OCI-LY3 (cell line): Measurements from ENCODE around the gene PCDH8.

Source experiments
- H2AFZ ChIP-seq: fragments of 200-600, 300-600 bp; shearing (Covaris generic); 2 replicates; pipeline ENCODE4 v1.6.0; 2014; ENCODE audit warnings: antibody characterized with exemption, low read depth, low read length
- H3K27ac ChIP-seq: fragments of 200-600, 300-600 bp; sonication (generic); 2 replicates; pipeline ENCODE4 v1.5.1; 2014; ENCODE audit warnings: mild to moderate bottlenecking, low read length, moderate library complexity, mixed read lengths
- H3K27me3 ChIP-seq: fragments of 200-600, 300-600 bp; sonication (generic); 2 replicates; pipeline ENCODE4 v1.6.1; 2014; ENCODE audit warnings: low read depth, low read length, mixed read lengths
- H3K36me3 ChIP-seq: fragments of 200-600, 300-600 bp; sonication (generic); replicated peaks from 2 replicates; pipeline ENCODE3; 2014; ENCODE audit warnings: low read depth, low read length, mixed read lengths
- H3K4me1 ChIP-seq: fragments of 300-600, 200-600 bp; sonication (generic); 2 replicates; pipeline ENCODE4 v1.6.1; 2014; ENCODE audit warnings: low read length, mixed read lengths
- H3K4me2 ChIP-seq: fragments of 200-600, 300-600 bp; sonication (generic); 2 replicates; pipeline ENCODE4 v1.6.1; 2014; ENCODE audit warnings: low read length, mixed read lengths
- H3K4me3 ChIP-seq: fragments of 300-600, 200-600 bp; sonication (generic); 2 replicates; pipeline ENCODE4 v1.5.1; 2014; ENCODE audit warnings: antibody characterized with exemption, mild to moderate bottlenecking, low read length, moderate library complexity
- H3K79me2 ChIP-seq: fragments of 300-600, 200-600 bp; shearing (Covaris generic); 2 replicates; pipeline ENCODE4 v1.6.1; 2014; ENCODE audit warnings: mild to moderate bottlenecking, low read length, mixed read lengths
- H3K9ac ChIP-seq: fragments of 300-600, 200-600 bp; shearing (Covaris generic); 2 replicates; pipeline ENCODE4 v1.6.0; 2014; ENCODE audit warnings: mild to moderate bottlenecking, low read length, moderate library complexity
- H3K9me3 ChIP-seq: fragments of 200-600, 300-600 bp; shearing (Covaris generic); 2 replicates; pipeline ENCODE4 v1.6.1; 2014; ENCODE audit warnings: low read length, mixed read lengths; ENCODE audit not compliant: insufficient read depth
- H4K20me1 ChIP-seq: fragments of 200-600, 300-600 bp; sonication (generic); 2 replicates; pipeline ENCODE4 v1.6.1; 2016; ENCODE audit warnings: low read length, mixed read lengths; ENCODE audit not compliant: insufficient read depth
- EZH2phosphoT487 ChIP-seq: fragments of 200-600 bp; shearing (Covaris generic); IDR thresholded peaks from 2 replicates; pipeline ENCODE4 v1.6.1; 2018; ENCODE audit warnings: antibody characterized with exemption, mixed run types, low read depth
- TF ChIP-seq, protein P1 (sequence below): fragments of 200-600, 300-600 bp; sonication (generic); IDR thresholded peaks from 2 replicates; pipeline ENCODE4 v1.5.1; 2014; ENCODE audit warnings: antibody characterized with exemption, low read length, low read depth

PCDH8 gene

DNA sequence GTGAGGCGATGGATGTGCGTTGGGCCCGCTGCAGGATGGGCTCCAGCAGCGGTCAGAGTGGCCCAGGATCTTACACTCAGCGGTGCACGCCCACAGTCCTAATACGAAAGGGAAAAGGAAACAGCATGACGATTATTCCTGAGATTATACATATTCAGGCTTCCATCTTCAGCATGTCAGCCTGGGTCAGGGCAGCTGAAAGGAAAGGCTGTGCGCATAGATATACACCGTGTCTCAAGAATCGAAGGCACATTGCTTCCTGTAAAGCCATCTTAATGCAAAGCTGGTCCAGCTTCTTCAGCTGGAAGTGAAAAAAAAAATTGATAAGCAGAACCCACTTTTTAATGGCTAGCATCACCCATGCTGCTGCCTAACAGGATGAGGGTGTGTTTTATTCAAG is 3.6 kb downstream of the PCDH8 start:
- no peak overlapping the region for H2AFZ ChIP-seq
- no peaks in the 10 kb centered on the region for H4K20me1 ChIP-seq
- peaks cover 12% of the 10 kb centered on the region for H3K27me3 ChIP-seq
- H3K27ac ChIP-seq, result no peak overlapping the region
- no peak for TF ChIP-seq EZH2phosphoT487
- TF ChIP-seq, protein P1, sequence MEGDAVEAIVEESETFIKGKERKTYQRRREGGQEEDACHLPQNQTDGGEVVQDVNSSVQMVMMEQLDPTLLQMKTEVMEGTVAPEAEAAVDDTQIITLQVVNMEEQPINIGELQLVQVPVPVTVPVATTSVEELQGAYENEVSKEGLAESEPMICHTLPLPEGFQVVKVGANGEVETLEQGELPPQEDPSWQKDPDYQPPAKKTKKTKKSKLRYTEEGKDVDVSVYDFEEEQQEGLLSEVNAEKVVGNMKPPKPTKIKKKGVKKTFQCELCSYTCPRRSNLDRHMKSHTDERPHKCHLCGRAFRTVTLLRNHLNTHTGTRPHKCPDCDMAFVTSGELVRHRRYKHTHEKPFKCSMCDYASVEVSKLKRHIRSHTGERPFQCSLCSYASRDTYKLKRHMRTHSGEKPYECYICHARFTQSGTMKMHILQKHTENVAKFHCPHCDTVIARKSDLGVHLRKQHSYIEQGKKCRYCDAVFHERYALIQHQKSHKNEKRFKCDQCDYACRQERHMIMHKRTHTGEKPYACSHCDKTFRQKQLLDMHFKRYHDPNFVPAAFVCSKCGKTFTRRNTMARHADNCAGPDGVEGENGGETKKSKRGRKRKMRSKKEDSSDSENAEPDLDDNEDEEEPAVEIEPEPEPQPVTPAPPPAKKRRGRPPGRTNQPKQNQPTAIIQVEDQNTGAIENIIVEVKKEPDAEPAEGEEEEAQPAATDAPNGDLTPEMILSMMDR, result no peak
- no peak overlapping the region for H3K4me3 ChIP-seq
- no peaks in the 10 kb centered on the region for H3K9me3 ChIP-seq
- no peak overlapping the region for H3K9ac ChIP-seq
- H3K79me2 ChIP-seq, result no peaks in the 10 kb centered on the region
- no peaks in the 10 kb centered on the region for H3K4me1 ChIP-seq
- no peak overlapping the region for H3K4me2 ChIP-seq
- H3K36me3 ChIP-seq, result no peaks in the 10 kb centered on the region

DNA sequence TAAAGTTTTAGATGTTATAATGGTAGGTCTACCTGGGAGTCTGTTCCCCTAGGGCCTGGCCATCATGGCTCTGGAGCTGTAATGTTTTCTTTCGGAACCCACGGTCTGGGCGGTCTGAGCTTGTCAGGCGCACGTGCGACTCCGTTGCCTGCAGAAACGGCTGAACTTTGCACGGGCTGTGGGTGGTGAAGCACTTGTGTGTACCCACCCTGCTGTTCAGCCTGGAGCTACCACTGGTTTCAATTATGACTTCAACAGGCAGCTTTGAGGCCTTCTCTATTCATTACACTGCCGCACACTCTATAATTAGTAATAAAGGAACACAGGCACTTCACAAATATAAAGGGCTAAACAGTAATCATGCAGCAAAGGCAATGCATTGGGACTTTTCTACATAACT is 6.0 kb downstream of the PCDH8 start:
- no peak overlapping the region for H3K27ac ChIP-seq
- H3K27me3 ChIP-seq, result peaks cover 15% of the 10 kb centered on the region
- TF ChIP-seq, protein P1, result no peak
- TF ChIP-seq EZH2phosphoT487, result no peak
- no peaks in the 10 kb centered on the region for H4K20me1 ChIP-seq
- H3K79me2 ChIP-seq, result no peaks in the 10 kb centered on the region
- H3K9ac ChIP-seq, result no peak overlapping the region
- H3K4me2 ChIP-seq, result no peak overlapping the region
- H2AFZ ChIP-seq, result no peak overlapping the region
- no peaks in the 10 kb centered on the region for H3K9me3 ChIP-seq
- no peaks in the 10 kb centered on the region for H3K4me1 ChIP-seq
- no peak overlapping the region for H3K4me3 ChIP-seq
- no peaks in the 10 kb centered on the region for H3K36me3 ChIP-seq

DNA sequence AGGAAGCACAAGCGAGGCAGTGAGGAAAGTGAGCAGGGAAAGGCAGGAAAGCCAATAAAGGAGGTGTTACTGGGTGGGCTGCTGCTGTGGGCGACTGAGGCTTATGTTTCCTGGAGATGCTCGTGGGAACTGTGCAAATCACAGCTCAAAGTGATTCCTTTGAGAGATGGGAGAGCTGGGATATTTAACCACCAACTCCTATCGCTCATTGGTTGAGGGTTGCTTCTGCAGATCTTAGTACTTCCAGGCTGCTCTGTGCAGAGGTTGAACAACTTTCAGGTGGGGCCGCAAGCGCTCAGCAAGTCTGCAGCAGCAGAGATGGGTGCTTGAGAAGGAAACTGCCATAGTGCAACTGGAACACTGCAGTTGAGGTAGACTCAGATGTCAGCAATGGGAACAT is 8.4 kb downstream of the PCDH8 start:
- Histone ChIP-seq H3K79me2 (no peaks in the 10 kb centered on the region), H2AFZ (no peak overlapping the region), H3K9me3 (no peaks in the 10 kb centered on the region), H3K4me2 (no peak overlapping the region), H3K4me3 (no peak overlapping the region), H3K4me1 (no peaks in the 10 kb centered on the region), H4K20me1 (no peaks in the 10 kb centered on the region), H3K27ac (no peak overlapping the region), H3K27me3 (peaks cover 15% of the 10 kb centered on the region), H3K9ac (no peak overlapping the region), H3K36me3 (no peaks in the 10 kb centered on the region)
- TF ChIP-seq, protein P1, result no peak
- no peak for TF ChIP-seq EZH2phosphoT487

DNA sequence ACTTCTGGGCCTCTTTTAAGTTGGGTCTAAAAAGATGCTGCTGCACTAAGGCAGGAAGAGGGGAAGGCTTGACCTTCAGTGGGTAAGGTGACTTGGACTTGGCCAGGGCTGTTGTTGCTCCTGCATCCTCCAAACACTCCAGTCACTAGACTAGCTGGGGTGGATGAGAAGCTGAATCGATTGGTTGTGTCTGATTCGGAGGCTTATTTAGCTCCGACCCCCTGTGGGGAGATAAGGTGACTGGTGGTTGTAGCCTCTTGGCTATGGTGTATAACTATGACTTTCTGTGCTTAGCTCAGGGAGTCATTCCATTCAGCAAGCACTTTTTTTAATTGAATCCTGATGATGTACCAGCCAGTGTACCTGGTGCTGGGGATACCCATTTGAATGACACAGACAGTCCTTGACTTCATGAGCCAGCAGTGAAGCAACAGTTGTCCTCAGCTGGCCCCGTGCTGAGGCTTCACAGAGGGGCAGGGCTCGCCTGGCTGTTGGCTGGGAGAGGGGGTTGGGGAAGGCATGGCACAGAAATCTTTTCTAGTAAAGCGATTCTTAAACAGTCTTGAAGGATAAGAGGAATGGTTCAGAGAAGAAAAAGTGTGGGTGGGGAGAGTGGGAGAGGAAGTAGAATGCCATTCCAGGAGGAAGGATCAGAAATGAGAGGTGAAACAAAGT is 9.9 kb downstream of the PCDH8 start:
- Histone ChIP-seq H3K4me3 (no peak overlapping the region), H2AFZ (no peak overlapping the region), H3K27me3 (peaks cover 15% of the 10 kb centered on the region)

More for the DNA sequence above, 9.9 kb downstream of the PCDH8 start:
- no peaks in the 10 kb centered on the region for H3K4me1 ChIP-seq
- H3K9ac ChIP-seq, result no peak overlapping the region
- H3K79me2 ChIP-seq, result no peaks in the 10 kb centered on the region
- TF ChIP-seq EZH2phosphoT487, result no peak
- TF ChIP-seq, protein P1, result no peak
- H4K20me1 ChIP-seq, result no peaks in the 10 kb centered on the region
- no peaks in the 10 kb centered on the region for H3K9me3 ChIP-seq
- no peak overlapping the region for H3K27ac ChIP-seq
- no peaks in the 10 kb centered on the region for H3K36me3 ChIP-seq
- H3K4me2 ChIP-seq, result no peak overlapping the region
